ENCODE measurements around the gene ZNF587B.
"Not testable (repeated sequence)": the region's sequence is repeated elsewhere in the genome, so short reads cannot be mapped to it uniquely, and the experiment has no call there.

The ZNF587B gene

DNA sequence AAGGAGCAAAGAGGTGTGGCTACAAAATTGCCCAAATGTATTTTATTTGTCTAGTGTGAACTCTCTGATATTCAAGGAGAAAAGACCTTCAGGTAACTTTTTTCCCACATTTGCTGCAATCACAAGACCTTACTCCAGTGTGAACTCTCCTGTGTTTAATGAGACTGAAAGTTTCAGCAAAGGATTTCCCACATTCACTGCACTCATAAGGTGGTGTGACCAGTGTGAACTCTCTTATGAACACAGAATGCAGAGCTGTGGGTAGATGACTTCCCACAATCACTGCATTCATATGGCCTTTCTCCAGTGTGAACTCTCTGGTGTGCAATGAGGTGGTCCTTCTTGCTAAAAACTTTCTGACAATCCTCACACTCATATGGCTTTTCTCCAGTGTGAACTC, 42.4 kb downstream of the ZNF587B start:
- no peak for DNase-seq (ENCODE audit: low read depth)

DNA sequence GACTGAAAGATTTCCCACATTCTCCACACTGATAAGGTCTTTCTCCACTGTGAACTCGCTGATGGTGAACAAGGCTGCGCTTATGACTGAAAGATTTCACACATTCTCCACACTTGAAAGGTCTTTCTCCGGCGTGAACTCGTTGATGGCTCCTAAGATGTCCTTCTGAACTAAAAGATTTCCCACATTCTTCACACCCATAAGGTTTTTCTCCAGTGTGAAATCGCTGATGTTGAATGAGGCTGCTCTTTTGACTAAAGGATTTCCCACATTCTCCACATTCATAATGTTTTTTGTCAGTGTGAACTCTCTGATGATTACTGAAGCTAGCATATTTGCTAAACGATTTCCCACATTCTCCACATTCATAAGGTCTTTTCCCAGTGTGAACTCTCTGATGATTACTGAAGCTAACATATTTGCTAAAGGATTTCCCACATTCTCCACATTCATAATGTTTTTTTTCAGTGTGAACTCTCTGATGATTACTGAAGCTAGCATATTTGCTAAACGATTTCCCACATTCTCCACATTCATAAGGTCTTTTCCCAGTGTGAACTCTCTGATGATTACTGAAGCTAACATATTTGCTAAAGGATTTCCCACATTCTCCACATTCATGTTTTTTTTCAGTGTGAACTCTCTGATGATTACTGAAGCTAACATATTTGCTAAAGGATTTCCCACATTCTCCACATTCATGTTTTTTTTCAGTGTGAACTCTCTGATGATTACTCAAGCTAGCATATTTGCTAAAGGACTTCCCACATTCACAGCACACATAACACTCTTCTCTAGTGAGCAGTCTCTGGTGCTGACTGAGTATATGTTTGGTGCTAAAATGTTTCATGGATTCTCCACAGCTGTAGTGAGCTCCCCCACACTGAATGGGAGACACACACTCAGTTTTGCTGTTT, 44.0 kb downstream of the ZNF587B start:
- DNase-seq (ENCODE audit: low read depth), result not testable (repeated sequence)

DNA sequence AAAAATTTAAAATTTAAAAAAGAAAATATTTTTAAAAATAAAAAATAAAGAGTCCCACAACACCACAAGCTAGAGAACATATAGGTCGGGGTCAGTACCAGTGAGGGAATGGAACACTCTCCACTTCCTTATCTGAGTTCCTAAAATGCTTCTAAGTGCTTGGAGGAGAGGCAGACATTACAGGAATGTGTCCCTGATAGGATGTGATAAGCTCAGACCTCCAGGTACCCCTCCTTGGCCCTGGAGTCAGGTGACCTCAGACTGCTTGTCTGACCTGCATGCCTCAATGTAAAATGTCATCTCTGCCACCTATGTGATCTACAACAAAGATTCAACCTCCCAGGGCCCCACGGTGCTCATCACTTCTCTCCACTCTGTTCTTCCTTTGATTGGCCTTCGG, 55.9 kb downstream of the ZNF587B start:
- no peak for DNase-seq (ENCODE audit: low read depth)

DNA sequence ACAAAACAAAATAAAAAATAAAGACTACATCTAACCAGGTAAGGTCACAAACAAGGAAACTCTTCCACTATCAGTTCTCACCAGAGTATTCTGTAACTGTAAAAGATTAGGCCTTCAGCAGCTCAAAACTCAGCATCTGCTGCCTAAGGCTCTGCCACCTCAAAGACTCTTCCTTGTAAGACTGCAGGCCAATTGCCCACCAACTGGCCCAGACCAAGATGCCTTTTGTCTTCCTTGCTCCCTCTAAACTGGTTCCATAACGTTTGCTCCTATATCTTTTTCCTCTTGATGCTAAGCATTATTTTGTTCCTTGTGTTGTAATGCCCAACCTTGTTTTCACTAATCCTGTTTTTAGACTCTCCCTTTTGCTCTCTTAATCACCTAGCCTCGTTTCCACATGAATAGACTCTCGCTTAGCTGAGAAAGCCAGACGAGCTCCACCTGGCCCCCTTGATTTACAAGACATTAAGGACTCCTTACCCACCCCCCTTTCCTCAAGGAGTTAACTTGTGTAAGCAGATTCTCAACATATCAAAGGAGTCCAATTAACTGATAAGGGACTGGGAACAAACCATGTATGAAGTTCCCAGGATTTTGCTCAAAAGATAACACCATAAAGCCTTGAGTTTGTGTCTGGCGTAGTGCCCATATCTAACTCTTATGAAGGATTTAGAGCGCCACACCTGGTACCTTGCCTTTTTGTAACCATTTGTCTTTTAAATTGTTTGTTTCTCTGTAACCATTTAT, 57.3 kb downstream of the ZNF587B start:
- no peak for DNase-seq (ENCODE audit: low read depth)

DNA sequence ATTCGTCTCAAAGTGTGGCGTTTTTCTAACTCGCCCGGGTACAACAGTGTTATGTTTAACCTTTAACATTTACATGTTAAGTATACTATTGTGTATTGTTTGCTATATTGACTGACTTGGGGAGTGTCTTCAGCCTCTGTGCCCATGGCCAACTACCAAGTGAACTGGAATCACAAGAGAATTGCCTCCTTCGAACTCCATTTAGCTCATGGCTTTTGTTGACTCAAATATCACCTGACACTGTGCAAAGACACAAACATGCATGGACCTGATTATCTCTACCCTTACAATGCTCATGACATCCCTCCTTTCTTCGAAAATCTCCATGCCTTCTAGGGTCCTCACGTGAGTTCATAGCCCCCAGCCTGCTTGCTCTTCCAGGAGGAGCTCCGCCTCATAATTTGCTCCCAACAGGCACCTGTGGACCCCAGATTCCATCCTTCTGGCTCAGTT, 58.0 kb downstream of the ZNF587B start:
- no peak for DNase-seq (ENCODE audit: low read depth)

DNA sequence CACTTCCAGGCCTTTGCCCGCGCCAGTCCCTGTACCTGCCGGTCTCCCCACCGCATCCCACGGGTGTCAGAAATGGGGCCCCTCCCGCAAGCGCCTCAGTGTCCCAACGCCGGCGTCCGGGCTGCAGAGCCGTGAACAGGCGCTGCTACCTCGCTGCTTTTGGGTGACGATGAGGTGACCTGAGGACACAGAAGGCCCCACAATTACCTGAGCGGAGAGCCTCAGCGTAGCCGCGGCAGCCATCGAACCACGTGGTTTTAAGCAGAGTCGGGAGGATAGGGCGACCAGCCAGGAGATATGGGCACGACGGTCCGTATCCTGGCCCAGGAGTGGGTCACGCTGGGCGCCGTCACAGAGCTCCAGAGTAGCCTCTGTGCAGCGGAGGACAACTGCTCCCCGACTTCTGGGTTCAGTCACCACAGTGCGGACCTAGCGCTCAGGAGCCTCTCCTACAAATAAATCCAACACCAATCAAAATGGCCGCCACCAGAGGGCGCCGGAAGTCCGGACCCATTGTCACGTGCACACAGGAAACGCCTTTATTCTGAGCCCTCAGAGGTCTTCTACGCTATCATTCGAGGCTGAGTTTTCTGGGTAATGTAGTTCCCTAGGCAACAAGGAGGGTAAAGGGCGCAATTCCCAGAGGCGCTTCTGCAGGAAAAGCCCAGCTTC, 58.6 kb downstream of the ZNF587B start, which contains the start of gene ZNF814:
ZNF814 (minus strand) TSS at position 478 of the 672 bp plus-strand sequence; CDS start at position 243, 235 bp downstream.
- peak; percentile 70 for DNase-seq (ENCODE audit: low read depth)

DNA sequence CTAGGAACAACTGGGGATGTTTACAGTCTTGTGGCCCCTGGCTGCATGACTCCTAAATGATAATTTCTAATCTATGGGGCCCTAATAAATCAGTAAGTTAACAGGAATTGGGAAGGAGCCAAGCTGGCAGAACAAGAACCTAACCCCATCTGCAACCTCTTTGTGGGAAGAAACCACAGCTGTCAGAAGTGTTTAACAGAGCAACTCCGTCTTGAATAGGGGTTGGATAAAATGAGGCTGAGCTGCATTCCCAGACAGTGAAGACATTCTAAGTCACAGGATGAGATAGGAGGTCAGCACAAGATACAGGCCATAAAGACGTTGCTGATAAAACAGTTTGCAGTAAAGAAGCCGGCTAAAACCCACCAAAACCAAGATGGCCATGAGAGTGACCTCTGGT, 60.6 kb downstream of the ZNF587B start:
- not testable (repeated sequence) for DNase-seq (ENCODE audit: low read depth)

Measured in stimulated activated CD8-positive, alpha-beta memory T cell treated with anti-CD3 and anti-CD28 coated beads, Interleukin-15, amount 100 ng/mL, for 1 hour (primary cell).